ENCODE measurements around the gene SYTL1. TPM values are rescaled to one million over a fixed set of nuclear protein-coding genes. Genes with fewer than 3 reads are reported as not detected.
A peak's percentile ranks its signal among the peaks of the same experiment; 100 is the strongest.

The SYTL1 gene
- total RNA-seq, 1 donor: under 0.01 TPM

GRCh38 chr1:27400082-27400962 lies 58.5 kb downstream of the SYTL1 start:
- peaks cover 11% of the 10 kb centered on the region for H3K27me3 ChIP-seq (ENCODE audit: insufficient read depth, low read length)
- H3K4me1 ChIP-seq (ENCODE audit: insufficient read depth, low read length): peaks cover 33% of the 10 kb centered on the region
- H3K4me2 ChIP-seq (ENCODE audit: insufficient read depth, low read length): no peak overlapping the region
- peak; percentile 84 for DNase-seq (ENCODE audit: insufficient read length, low spot score, missing footprints)
- H3K36me3 ChIP-seq (ENCODE audit: insufficient read depth, low read length): no peaks in the 10 kb centered on the region
- H3K79me2 ChIP-seq (ENCODE audit: insufficient read depth, low read length): no peaks in the 10 kb centered on the region
- TF ChIP-seq CTCF (IDR thresholded peaks at IDR 0.05; ENCODE audit: extremely low read depth, low read depth, low read length): no peak
- H3K27ac ChIP-seq (ENCODE audit: low read depth, low read length): no peak overlapping the region
- no peaks in the 10 kb centered on the region for H3K9me3 ChIP-seq (ENCODE audit: low read depth, low read length)
- no peaks in the 10 kb centered on the region for H4K20me1 ChIP-seq (ENCODE audit: insufficient read depth, low read length)
- no peak overlapping the region for H2AFZ ChIP-seq (ENCODE audit: low read length)
- H3K4me3 ChIP-seq (ENCODE audit: insufficient read depth, low read length): no peak overlapping the region

- no peaks in the 10 kb centered on the region for H3K36me3 ChIP-seq (ENCODE audit: insufficient read depth, low read length)
- no peak overlapping the region for H3K4me2 ChIP-seq (ENCODE audit: insufficient read depth, low read length)
- DNase-seq (ENCODE audit: insufficient read length, low spot score, missing footprints): no peak
- peaks cover 36% of the 10 kb centered on the region for H3K4me1 ChIP-seq (ENCODE audit: insufficient read depth, low read length)
- H3K79me2 ChIP-seq (ENCODE audit: insufficient read depth, low read length): no peaks in the 10 kb centered on the region
- H2AFZ ChIP-seq (ENCODE audit: low read length): no peak overlapping the region
- no peaks in the 10 kb centered on the region for H3K9me3 ChIP-seq (ENCODE audit: low read depth, low read length)
- H3K27ac ChIP-seq (ENCODE audit: low read depth, low read length): no peak overlapping the region
- peaks cover 11% of the 10 kb centered on the region for H3K27me3 ChIP-seq (ENCODE audit: insufficient read depth, low read length)
- H4K20me1 ChIP-seq (ENCODE audit: insufficient read depth, low read length): no peaks in the 10 kb centered on the region
- H3K4me3 ChIP-seq (ENCODE audit: insufficient read depth, low read length): no peak overlapping the region
- no peak for TF ChIP-seq CTCF (IDR thresholded peaks at IDR 0.05; ENCODE audit: extremely low read depth, low read depth, low read length)
Observed at GRCh38 chr1:27400963-27401341, 59.1 kb downstream of the SYTL1 start.

- H3K4me2 ChIP-seq (ENCODE audit: insufficient read depth, low read length): no peak overlapping the region
- H3K9me3 ChIP-seq (ENCODE audit: low read depth, low read length): no peaks in the 10 kb centered on the region
- H2AFZ ChIP-seq (ENCODE audit: low read length): no peak overlapping the region
- peak overlapping the region; percentile 38 for H3K27ac ChIP-seq (ENCODE audit: low read depth, low read length)
- no peaks in the 10 kb centered on the region for H3K79me2 ChIP-seq (ENCODE audit: insufficient read depth, low read length)
- H3K4me3 ChIP-seq (ENCODE audit: insufficient read depth, low read length): no peak overlapping the region
- H3K36me3 ChIP-seq (ENCODE audit: insufficient read depth, low read length): peaks cover 10% of the 10 kb centered on the region
- DNase-seq (ENCODE audit: insufficient read length, low spot score, missing footprints): peak; percentile 97
- peaks cover 11% of the 10 kb centered on the region for H3K27me3 ChIP-seq (ENCODE audit: insufficient read depth, low read length)
- no peaks in the 10 kb centered on the region for H4K20me1 ChIP-seq (ENCODE audit: insufficient read depth, low read length)
- H3K4me1 ChIP-seq (ENCODE audit: insufficient read depth, low read length): peaks cover 40% of the 10 kb centered on the region
- TF ChIP-seq CTCF (IDR thresholded peaks at IDR 0.05; ENCODE audit: extremely low read depth, low read depth, low read length): peak; percentile 74
Observed at GRCh38 chr1:27402349-27402754, 60.5 kb downstream of the SYTL1 start.

GRCh38 chr1:27403065-27403726 lies 61.4 kb downstream of the SYTL1 start:
- peaks cover 40% of the 10 kb centered on the region for H3K4me1 ChIP-seq (ENCODE audit: insufficient read depth, low read length)

More at GRCh38 chr1:27403065-27403726, 61.4 kb downstream of the SYTL1 start:
- Histone ChIP-seq H3K36me3 (ENCODE audit: insufficient read depth, low read length) (peaks cover 16% of the 10 kb centered on the region), H3K9me3 (ENCODE audit: low read depth, low read length) (no peaks in the 10 kb centered on the region), H3K4me2 (ENCODE audit: insufficient read depth, low read length) (peak overlapping the region; percentile 58), H4K20me1 (ENCODE audit: insufficient read depth, low read length) (no peaks in the 10 kb centered on the region), H3K79me2 (ENCODE audit: insufficient read depth, low read length) (no peaks in the 10 kb centered on the region), H3K27ac (ENCODE audit: low read depth, low read length) (peak overlapping the region; percentile 38), H3K27me3 (ENCODE audit: insufficient read depth, low read length) (peaks cover 11% of the 10 kb centered on the region), H2AFZ (ENCODE audit: low read length) (peak overlapping the region; percentile 46), H3K4me3 (ENCODE audit: insufficient read depth, low read length) (no peak overlapping the region)
- peak; percentile 24 for TF ChIP-seq CTCF (IDR thresholded peaks at IDR 0.05; ENCODE audit: extremely low read depth, low read depth, low read length)
- peak; percentile 93 for DNase-seq (ENCODE audit: insufficient read length, low spot score, missing footprints)

All from osteoblast (primary cell).